Epithelial cell of esophagus (primary cell): ENCODE data around the gene LACRT.
A peak's percentile ranks its signal among the peaks of the same experiment; 100 is the strongest.

Experiments
- DNase-seq: peaks from one replicate; pipeline ENCODE4 v3.0.0; 2010; ENCODE audit warnings: low read depth
- H3K4me3 ChIP-seq: 2 replicates; pipeline ENCODE4 v1.5.1; 2011; ENCODE audit warnings: mild to moderate bottlenecking, low read length, control low read depth
- TF ChIP-seq, protein P1 (sequence below): IDR thresholded peaks from 2 replicates; pipeline ENCODE4 v1.5.1; 2011; ENCODE audit warnings: low read depth, mild to moderate bottlenecking, low read length, control low read depth, inconsistent platforms; ENCODE audit not compliant: insufficient read depth; ENCODE audit errors: missing control alignments

Gene LACRT

GRCh38 chr12:54663603-54664002 is 28.9 kb upstream of the LACRT start:
- H3K4me3 ChIP-seq = no peak overlapping the region
- no peak for DNase-seq
- TF ChIP-seq, protein P1, sequence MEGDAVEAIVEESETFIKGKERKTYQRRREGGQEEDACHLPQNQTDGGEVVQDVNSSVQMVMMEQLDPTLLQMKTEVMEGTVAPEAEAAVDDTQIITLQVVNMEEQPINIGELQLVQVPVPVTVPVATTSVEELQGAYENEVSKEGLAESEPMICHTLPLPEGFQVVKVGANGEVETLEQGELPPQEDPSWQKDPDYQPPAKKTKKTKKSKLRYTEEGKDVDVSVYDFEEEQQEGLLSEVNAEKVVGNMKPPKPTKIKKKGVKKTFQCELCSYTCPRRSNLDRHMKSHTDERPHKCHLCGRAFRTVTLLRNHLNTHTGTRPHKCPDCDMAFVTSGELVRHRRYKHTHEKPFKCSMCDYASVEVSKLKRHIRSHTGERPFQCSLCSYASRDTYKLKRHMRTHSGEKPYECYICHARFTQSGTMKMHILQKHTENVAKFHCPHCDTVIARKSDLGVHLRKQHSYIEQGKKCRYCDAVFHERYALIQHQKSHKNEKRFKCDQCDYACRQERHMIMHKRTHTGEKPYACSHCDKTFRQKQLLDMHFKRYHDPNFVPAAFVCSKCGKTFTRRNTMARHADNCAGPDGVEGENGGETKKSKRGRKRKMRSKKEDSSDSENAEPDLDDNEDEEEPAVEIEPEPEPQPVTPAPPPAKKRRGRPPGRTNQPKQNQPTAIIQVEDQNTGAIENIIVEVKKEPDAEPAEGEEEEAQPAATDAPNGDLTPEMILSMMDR = no peak

GRCh38 chr12:54662026-54662425 is 27.3 kb upstream of the LACRT start:
- TF ChIP-seq, protein P1 = no peak
- DNase-seq = no peak
- H3K4me3 ChIP-seq = no peak overlapping the region

- DNase-seq = no peak
- TF ChIP-seq, protein P1 = no peak
- no peak overlapping the region for H3K4me3 ChIP-seq
Observed at GRCh38 chr12:54661048-54661447, 26.4 kb upstream of the LACRT start.

- DNase-seq = no peak
- no peak overlapping the region for H3K4me3 ChIP-seq
- TF ChIP-seq, protein P1 = no peak
Observed at GRCh38 chr12:54660320-54660962, 25.7 kb upstream of the LACRT start.

- no peak overlapping the region for H3K4me3 ChIP-seq
- DNase-seq = peak; percentile 43
- TF ChIP-seq, protein P1 = peak; percentile 40
Observed at GRCh38 chr12:54658306-54659264, 23.9 kb upstream of the LACRT start.

- H3K4me3 ChIP-seq = no peak overlapping the region
- no peak for DNase-seq
- TF ChIP-seq, protein P1 = no peak
Observed at GRCh38 chr12:54657105-54657607, 22.5 kb upstream of the LACRT start.

DNA sequence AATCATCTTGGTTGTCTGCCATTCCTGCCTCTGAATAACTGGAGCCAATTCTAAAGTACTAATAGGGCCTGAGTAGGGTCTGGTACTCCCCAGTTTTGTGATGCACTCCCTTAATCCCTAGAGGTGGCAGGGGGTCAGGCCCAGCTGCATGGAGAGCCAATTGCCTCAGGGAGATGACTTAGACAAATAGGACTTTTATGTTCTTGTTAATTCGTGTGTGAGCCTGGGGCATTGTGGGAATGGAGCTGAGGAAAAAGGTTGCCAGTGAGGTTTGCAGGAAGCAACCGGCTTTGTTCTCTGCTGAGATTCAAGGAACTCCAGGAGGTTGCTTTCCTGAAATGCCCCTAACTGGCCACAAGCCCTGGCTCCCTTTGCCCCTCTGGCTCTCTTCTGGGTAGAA is 20.2 kb upstream of the LACRT start:
- H3K4me3 ChIP-seq = no peak overlapping the region
- TF ChIP-seq, protein P1 = no peak
- DNase-seq = no peak
